Neural cell (in vitro differentiated cells): ENCODE measurements around the gene MEGF9. TPM values are rescaled to one million over a fixed set of nuclear protein-coding genes. Genes with fewer than 3 reads are reported as not detected.

Experiments
- H2AFZ ChIP-seq: fragments of 200-600, 300-800 bp; sonication (generic), shearing (Covaris generic); 2 replicates; pipeline ENCODE4 v1.6.0; 2014; ENCODE audit warnings: low read depth, mild to moderate bottlenecking, antibody characterized with exemption, low read length, moderate library complexity
- H3F3A ChIP-seq: fragments of 200-600 bp; shearing (Covaris generic); 2 replicates; pipeline ENCODE4 v1.6.1; 2016; ENCODE audit warnings: mild to moderate bottlenecking, moderate library complexity, mixed read lengths, antibody characterized with exemption, low read length; ENCODE audit not compliant: insufficient read depth, poor library complexity, severe bottlenecking
- H3K27ac ChIP-seq: fragments of 200-600, 300-800 bp; sonication (generic), shearing (Covaris generic); 2 replicates; pipeline ENCODE4 v1.5.1; 2014; ENCODE audit warnings: mild to moderate bottlenecking, low read length, moderate library complexity
- H3K27me3 ChIP-seq: fragments of 300-800, 200-600 bp; sonication (generic), shearing (Covaris generic); 2 replicates; pipeline ENCODE4 v1.6.0; 2014; ENCODE audit warnings: mild to moderate bottlenecking, low read depth, low read length, moderate library complexity; ENCODE audit not compliant: insufficient read depth
- H3K36me3 ChIP-seq: fragments of 300-800, 200-600 bp; sonication (generic), shearing (Covaris generic); 2 replicates; pipeline ENCODE4 v1.5.1; 2014; ENCODE audit warnings: mild to moderate bottlenecking, antibody characterized with exemption, low read length, moderate library complexity; ENCODE audit not compliant: insufficient read depth
- H3K4me2 ChIP-seq: fragments of 300-800, 200-600 bp; sonication (generic), shearing (Covaris generic); 2 replicates; pipeline ENCODE4 v1.6.0; 2014; ENCODE audit warnings: mild to moderate bottlenecking, low read length
- H3K4me3 ChIP-seq: fragments of 300-800, 200-600 bp; sonication (generic), shearing (Covaris generic); 2 replicates; pipeline ENCODE4 v1.5.1; 2014; ENCODE audit warnings: mild to moderate bottlenecking, low read length, moderate library complexity
- H3K79me2 ChIP-seq: fragments of 200-600 bp; shearing (Covaris generic); replicated peaks from 2 replicates; pipeline ENCODE4 v1.6.0; 2014; ENCODE audit warnings: mild to moderate bottlenecking, low read length, moderate library complexity; ENCODE audit not compliant: insufficient read depth
- H3K9ac ChIP-seq: fragments of 300-800, 200-600 bp; sonication (generic), shearing (Covaris generic); 2 replicates; pipeline ENCODE4 v1.6.1; 2016; ENCODE audit warnings: mild to moderate bottlenecking, low read length, mixed read lengths
- H3K9me2 ChIP-seq: fragments of 200-600 bp; shearing (Covaris generic); 2 replicates; pipeline ENCODE4 v1.6.1; 2016; ENCODE audit warnings: mild to moderate bottlenecking, low read length, mixed read lengths; ENCODE audit not compliant: insufficient read depth
- H3K9me3 ChIP-seq: fragments of 200-600, 300-800 bp; sonication (generic), shearing (Covaris generic); 2 replicates; pipeline ENCODE4 v1.6.1; 2016; ENCODE audit warnings: mild to moderate bottlenecking, mixed run types, low read length, moderate library complexity, mixed read lengths
- H4K20me1 ChIP-seq: fragments of 200-600 bp; shearing (Covaris generic); 2 replicates; pipeline ENCODE4 v1.6.1; 2016; ENCODE audit warnings: mild to moderate bottlenecking, mixed run types; ENCODE audit not compliant: insufficient read depth
- EP300 ChIP-seq: fragments of 450-650 bp; conservative IDR thresholded peaks from 2 replicates; pipeline ENCODE4 v1.6.1; 2014; ENCODE audit warnings: antibody characterized with exemption, mild to moderate bottlenecking, moderate library complexity; ENCODE audit not compliant: poor library complexity, severe bottlenecking
- EZH2 ChIP-seq: fragments of 200-600, 300-800 bp; shearing (Covaris generic), sonication (generic); IDR thresholded peaks from 2 replicates; pipeline ENCODE4 v1.6.1; 2014; ENCODE audit warnings: antibody characterized with exemption, low read length, borderline replicate concordance, mild to moderate bottlenecking; ENCODE audit not compliant: insufficient read depth, poor library complexity, severe bottlenecking
- MXI1 ChIP-seq: fragments of 450-650 bp; conservative IDR thresholded peaks from 2 replicates; pipeline ENCODE4 v1.6.1; 2014; ENCODE audit warnings: antibody characterized with exemption, mild to moderate bottlenecking; ENCODE audit not compliant: poor library complexity, severe bottlenecking
- POLR2AphosphoS5 ChIP-seq: IDR thresholded peaks from 2 replicates; pipeline ENCODE4 v1.6.1; 2012
- RAD21 ChIP-seq: fragments of 450-650 bp; conservative IDR thresholded peaks from 2 replicates; pipeline ENCODE4 v1.6.1; 2014; ENCODE audit warnings: antibody characterized with exemption, mild to moderate bottlenecking, moderate library complexity
- SMC3 ChIP-seq: fragments of 450-650 bp; conservative IDR thresholded peaks from 2 replicates; pipeline ENCODE4 v1.6.1; 2014; ENCODE audit warnings: antibody characterized with exemption, mild to moderate bottlenecking, moderate library complexity; ENCODE audit not compliant: poor library complexity
- TAF1 ChIP-seq: IDR thresholded peaks from 2 replicates; pipeline ENCODE4 v1.6.1; 2012; ENCODE audit warnings: low read depth
- polyA plus RNA-seq: library from polyadenylated mRNA; depleted of rRNA; stranded (reverse); fragments of >200 nt; gene quantifications from 2 replicates; pipeline ENCODE4 v1.2.3, GENCODE V29; 2014
- TF ChIP-seq, protein P1 (sequence below): fragments of 450-650 bp; IDR thresholded peaks from 2 replicates; pipeline ENCODE4 v1.5.1; 2014; ENCODE audit warnings: antibody characterized with exemption, mild to moderate bottlenecking, moderate library complexity; ENCODE audit not compliant: poor library complexity, severe bottlenecking
- TF ChIP-seq, protein P2 (sequence below): IDR thresholded peaks from 2 replicates; pipeline ENCODE4 v1.6.1; 2012; ENCODE audit warnings: borderline replicate concordance

Gene MEGF9
- polyA plus RNA-seq, 1 donor from 2014 or later: 35.0 TPM

DNA sequence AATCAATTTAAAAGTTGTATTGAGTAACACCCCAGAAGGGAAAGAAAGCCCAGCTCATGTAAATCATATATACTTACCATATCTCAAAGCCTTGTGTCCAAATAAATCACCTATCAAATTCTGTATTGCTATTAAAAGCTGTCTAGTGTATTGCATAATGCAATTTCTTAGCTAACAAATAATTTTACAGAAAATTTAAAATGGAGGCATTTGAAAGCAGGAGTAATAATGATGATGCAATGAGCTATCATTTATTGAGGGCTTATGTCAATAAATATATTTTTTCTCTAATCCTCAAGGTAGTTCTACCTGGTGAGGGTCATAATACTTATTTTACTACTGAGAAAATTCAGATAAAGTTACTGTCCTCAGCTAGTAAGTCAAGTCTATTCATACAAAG lies 91.5 kb downstream of the MEGF9 start:
- no peaks in the 10 kb centered on the region for H3K9me2 ChIP-seq
- no peaks in the 10 kb centered on the region for H3K9me3 ChIP-seq
- H3K36me3 ChIP-seq: no peaks in the 10 kb centered on the region
- no peak overlapping the region for H3K27ac ChIP-seq
- no peaks in the 10 kb centered on the region for H4K20me1 ChIP-seq
- no peak overlapping the region for H3K4me2 ChIP-seq
- TF ChIP-seq, protein P1, sequence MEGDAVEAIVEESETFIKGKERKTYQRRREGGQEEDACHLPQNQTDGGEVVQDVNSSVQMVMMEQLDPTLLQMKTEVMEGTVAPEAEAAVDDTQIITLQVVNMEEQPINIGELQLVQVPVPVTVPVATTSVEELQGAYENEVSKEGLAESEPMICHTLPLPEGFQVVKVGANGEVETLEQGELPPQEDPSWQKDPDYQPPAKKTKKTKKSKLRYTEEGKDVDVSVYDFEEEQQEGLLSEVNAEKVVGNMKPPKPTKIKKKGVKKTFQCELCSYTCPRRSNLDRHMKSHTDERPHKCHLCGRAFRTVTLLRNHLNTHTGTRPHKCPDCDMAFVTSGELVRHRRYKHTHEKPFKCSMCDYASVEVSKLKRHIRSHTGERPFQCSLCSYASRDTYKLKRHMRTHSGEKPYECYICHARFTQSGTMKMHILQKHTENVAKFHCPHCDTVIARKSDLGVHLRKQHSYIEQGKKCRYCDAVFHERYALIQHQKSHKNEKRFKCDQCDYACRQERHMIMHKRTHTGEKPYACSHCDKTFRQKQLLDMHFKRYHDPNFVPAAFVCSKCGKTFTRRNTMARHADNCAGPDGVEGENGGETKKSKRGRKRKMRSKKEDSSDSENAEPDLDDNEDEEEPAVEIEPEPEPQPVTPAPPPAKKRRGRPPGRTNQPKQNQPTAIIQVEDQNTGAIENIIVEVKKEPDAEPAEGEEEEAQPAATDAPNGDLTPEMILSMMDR: no peak
- H3F3A ChIP-seq: no peaks in the 10 kb centered on the region
- no peak overlapping the region for H3K4me3 ChIP-seq
- no peaks in the 10 kb centered on the region for H3K79me2 ChIP-seq
- H3K27me3 ChIP-seq: no peaks in the 10 kb centered on the region
- H2AFZ ChIP-seq: no peak overlapping the region
- H3K9ac ChIP-seq: no peak overlapping the region

DNA sequence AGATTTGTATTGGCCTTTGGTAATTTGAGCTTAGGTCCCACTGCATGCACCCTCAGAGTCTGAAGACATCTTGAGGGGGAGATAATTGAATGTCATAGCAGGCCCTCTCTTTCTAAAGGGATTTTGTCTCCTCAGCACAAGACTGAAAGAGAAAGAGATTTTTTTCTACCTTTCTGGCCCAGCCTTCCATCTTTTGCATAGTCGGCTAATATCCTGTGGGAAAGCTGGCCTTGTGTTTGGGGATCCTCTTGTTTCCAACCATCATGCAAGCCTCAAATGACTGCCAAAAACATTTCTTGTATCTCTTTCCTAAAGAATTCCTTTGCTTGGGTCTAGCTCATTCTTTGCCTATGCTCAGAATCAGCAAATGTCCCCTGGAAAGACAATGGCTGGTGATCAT lies 92.3 kb downstream of the MEGF9 start:
- no peaks in the 10 kb centered on the region for H3K79me2 ChIP-seq
- no peaks in the 10 kb centered on the region for H3K9me3 ChIP-seq
- no peak overlapping the region for H3K9ac ChIP-seq
- H3K36me3 ChIP-seq: no peaks in the 10 kb centered on the region
- H3K4me3 ChIP-seq: no peak overlapping the region
- no peaks in the 10 kb centered on the region for H3K9me2 ChIP-seq
- no peak overlapping the region for H3K4me2 ChIP-seq
- TF ChIP-seq SMC3 (no peak), TAF1 (no peak), POLR2AphosphoS5 (no peak), EZH2 (no peak)
- TF ChIP-seq, protein P2, sequence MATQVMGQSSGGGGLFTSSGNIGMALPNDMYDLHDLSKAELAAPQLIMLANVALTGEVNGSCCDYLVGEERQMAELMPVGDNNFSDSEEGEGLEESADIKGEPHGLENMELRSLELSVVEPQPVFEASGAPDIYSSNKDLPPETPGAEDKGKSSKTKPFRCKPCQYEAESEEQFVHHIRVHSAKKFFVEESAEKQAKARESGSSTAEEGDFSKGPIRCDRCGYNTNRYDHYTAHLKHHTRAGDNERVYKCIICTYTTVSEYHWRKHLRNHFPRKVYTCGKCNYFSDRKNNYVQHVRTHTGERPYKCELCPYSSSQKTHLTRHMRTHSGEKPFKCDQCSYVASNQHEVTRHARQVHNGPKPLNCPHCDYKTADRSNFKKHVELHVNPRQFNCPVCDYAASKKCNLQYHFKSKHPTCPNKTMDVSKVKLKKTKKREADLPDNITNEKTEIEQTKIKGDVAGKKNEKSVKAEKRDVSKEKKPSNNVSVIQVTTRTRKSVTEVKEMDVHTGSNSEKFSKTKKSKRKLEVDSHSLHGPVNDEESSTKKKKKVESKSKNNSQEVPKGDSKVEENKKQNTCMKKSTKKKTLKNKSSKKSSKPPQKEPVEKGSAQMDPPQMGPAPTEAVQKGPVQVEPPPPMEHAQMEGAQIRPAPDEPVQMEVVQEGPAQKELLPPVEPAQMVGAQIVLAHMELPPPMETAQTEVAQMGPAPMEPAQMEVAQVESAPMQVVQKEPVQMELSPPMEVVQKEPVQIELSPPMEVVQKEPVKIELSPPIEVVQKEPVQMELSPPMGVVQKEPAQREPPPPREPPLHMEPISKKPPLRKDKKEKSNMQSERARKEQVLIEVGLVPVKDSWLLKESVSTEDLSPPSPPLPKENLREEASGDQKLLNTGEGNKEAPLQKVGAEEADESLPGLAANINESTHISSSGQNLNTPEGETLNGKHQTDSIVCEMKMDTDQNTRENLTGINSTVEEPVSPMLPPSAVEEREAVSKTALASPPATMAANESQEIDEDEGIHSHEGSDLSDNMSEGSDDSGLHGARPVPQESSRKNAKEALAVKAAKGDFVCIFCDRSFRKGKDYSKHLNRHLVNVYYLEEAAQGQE: no peak
- H4K20me1 ChIP-seq: no peaks in the 10 kb centered on the region
- H3K27me3 ChIP-seq: no peaks in the 10 kb centered on the region
- H3K27ac ChIP-seq: no peak overlapping the region
- no peaks in the 10 kb centered on the region for H3F3A ChIP-seq
- no peak overlapping the region for H2AFZ ChIP-seq

DNA sequence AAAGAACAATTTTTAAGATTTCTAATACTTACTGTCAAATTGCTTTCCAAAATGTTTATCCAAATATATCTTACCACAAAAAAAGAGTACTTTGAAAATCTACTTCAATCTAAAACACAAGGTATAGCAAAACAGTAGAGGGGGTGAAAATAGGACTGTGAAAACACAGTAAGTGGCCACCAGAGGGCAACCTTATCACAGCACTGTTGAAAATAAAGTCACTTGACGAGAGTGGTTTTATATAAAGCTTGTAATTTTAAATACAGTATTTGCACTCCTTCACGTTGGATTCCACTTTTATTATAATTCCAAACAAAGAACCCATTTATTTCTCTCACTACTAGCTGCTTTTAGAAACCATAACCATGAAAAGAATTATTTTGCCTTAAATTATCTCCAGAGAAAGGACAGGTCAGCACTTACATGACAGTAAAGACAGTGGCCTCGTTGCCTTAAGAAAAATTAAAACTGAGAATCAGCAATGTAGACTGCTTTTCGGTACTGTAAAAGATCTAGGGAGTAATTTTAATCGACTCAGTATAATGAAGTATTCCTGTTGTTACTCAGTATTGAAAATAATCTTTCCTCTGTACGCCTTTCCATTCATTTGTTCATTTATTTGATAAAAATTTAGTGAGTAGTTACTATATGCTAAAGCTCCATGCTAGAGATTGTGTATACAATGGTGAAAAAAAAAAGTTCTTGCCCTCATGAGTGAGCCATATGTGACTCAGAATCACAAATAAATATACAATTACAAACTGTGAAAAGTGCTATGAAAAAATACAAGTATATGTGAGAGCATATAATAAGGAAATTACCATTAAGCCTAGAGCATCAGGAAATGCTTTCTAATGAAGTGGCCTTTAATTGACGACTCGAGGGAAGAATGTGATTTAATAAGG lies 94.3 kb downstream of the MEGF9 start:
- H4K20me1 ChIP-seq: no peaks in the 10 kb centered on the region
- no peaks in the 10 kb centered on the region for H3K9me3 ChIP-seq
- no peaks in the 10 kb centered on the region for H3K79me2 ChIP-seq
- TF ChIP-seq EP300 (no peak), POLR2AphosphoS5 (no peak), RAD21 (peak; percentile 79), MXI1 (no peak), TAF1 (no peak), EZH2 (no peak), SMC3 (peak; percentile 77)
- TF ChIP-seq, protein P1: peak; percentile 80
- TF ChIP-seq, protein P2: no peak
- H3K4me2 ChIP-seq: no peak overlapping the region
- no peak overlapping the region for H3K27ac ChIP-seq
- H2AFZ ChIP-seq: no peak overlapping the region
- no peaks in the 10 kb centered on the region for H3K27me3 ChIP-seq
- H3K36me3 ChIP-seq: no peaks in the 10 kb centered on the region
- no peaks in the 10 kb centered on the region for H3K9me2 ChIP-seq
- H3K9ac ChIP-seq: no peak overlapping the region
- no peak overlapping the region for H3K4me3 ChIP-seq
- H3F3A ChIP-seq: no peaks in the 10 kb centered on the region
